K562 treated with DMSO at 1 percent for 4 hours (cell line): ENCODE measurements around the gene CYP21A2. TPM values are rescaled to one million over a fixed set of nuclear protein-coding genes. Genes with fewer than 3 reads are reported as not detected.

Experiments
- total RNA-seq: library from RNA; unstranded; fragments of 300-600 nt; gene quantifications from 2 replicates; pipeline ENCODE4 v1.2.3, GENCODE V29; 2022; ENCODE audit not compliant: insufficient read depth

CYP21A2 gene
- 0.98 and 1.1 TPM in 2 replicates for total RNA-seq

DNA sequence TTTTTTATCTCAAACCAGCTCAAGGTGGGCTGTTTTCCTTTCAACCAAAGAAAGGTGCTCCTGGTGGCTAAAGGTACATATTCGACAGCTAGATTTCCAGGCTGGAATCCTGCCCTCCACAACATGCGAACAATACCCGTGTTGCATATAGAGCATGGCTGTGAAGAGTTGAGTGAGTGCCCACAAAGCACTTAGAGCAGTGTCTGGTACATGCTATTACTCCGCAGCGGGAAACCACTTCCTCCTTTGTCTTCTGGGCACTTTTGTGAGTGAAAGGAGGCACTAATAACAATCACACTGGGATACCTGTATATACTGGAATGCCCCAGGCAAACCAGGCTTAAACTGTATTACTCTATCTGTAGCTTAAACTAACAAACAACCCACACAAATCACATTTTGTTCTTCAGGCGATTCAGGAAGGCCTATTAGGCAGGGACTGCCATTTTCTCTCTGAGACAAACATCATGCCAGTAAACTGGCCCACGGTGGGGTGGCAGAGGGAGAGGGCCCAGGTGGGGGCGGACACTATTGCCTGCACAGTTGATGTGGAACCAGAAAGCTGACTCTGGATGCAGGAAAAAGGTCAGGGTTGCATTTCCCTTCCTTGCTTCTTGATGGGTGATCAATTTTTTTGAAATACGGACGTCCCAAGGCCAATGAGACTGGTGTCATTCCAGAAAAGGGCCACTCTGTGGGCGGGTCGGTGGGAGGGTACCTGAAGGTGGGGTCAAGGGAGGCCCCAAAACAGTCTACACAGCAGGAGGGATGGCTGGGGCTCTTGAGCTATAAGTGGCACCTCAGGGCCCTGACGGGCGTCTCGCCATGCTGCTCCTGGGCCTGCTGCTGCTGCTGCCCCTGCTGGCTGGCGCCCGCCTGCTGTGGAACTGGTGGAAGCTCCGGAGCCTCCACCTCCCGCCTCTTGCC, at the start of gene CYP21A2:
CYP21A2 (plus strand) TSS at position 818 of the 927 bp plus-strand sequence; CDS start at position 826, 8 bp downstream.

DNA sequence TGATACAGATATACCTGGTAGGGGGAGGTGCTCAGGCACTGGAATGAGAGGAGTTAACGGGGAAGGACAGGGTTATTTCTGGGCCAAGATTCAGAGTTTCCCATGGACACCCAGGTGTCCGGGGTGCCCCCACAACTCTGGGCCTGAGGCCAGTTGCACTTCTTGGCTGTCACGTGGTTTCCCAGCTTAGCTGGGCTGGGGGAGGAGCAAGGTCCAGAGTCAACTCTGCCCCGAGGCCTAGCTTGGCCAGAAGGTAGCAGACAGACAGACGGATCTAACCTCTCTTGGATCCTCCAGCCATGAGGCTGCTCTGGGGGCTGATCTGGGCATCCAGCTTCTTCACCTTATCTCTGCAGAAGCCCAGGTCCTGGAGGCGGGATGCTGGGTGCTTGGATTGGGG, 23.7 kb upstream of the CYP21A2 start, which contains the start of gene C4B:
C4B (plus strand) TSS at position 249 of the 400 bp plus-strand sequence; CDS start at position 300, 51 bp downstream.

Other genes starting within 250 kb of the CYP21A2 start
- 147 and 165 TPM in 2 replicates for gene VARS1, start 242.7 kb upstream of the CYP21A2 start, total RNA-seq
- gene LSM2, start 231.4 kb upstream of the CYP21A2 start, total RNA-seq, result 139 and 155 TPM in 2 replicates
- gene HSPA1L, start 223.1 kb upstream of the CYP21A2 start, total RNA-seq, result 2.5 and 2.8 TPM in 2 replicates
- gene HSPA1A, start 222.9 kb upstream of the CYP21A2 start, total RNA-seq, result 641 and 912 TPM in 2 replicates
- gene HSPA1B, start 210.7 kb upstream of the CYP21A2 start, total RNA-seq, result 595 and 769 TPM in 2 replicates
- 232 TPM in 2 replicates for gene NEU1, start 175.6 kb upstream of the CYP21A2 start, total RNA-seq
- 12.7 and 13.4 TPM in 2 replicates for gene SLC44A4, start 159.4 kb upstream of the CYP21A2 start, total RNA-seq
- gene EHMT2, start 140.7 kb upstream of the CYP21A2 start, total RNA-seq, result 61.5 and 78.2 TPM in 2 replicates
- gene ZBTB12, start 136.3 kb upstream of the CYP21A2 start, total RNA-seq, result 6.4 and 10.3 TPM in 2 replicates
- 8.3 and 9.1 TPM in 2 replicates for gene C2, start 110.7 kb upstream of the CYP21A2 start, total RNA-seq
- 3.8 TPM in 1 of 2 replicates, not detected in the other for gene CFB, start 92.3 kb upstream of the CYP21A2 start, total RNA-seq
- gene NELFE, start 79.4 kb upstream of the CYP21A2 start, total RNA-seq, result 78.2 and 128 TPM in 2 replicates
- gene SKIC2, start 79.2 kb upstream of the CYP21A2 start, total RNA-seq, result 43.6 and 60.1 TPM in 2 replicates
- gene DXO, start 66.3 kb upstream of the CYP21A2 start, total RNA-seq, result 16.6 and 24.1 TPM in 2 replicates
- 4.3 and 10.0 TPM in 2 replicates for gene C4A, start 56.4 kb upstream of the CYP21A2 start, total RNA-seq
- 3.6 and 8.2 TPM in 2 replicates for gene C4B, start 23.6 kb upstream of the CYP21A2 start, total RNA-seq
- 22.0 and 35.7 TPM in 2 replicates for gene TNXB, start 70.9 kb downstream of the CYP21A2 start, total RNA-seq
- gene ATF6B, start 89.8 kb downstream of the CYP21A2 start, total RNA-seq, result 120 and 128 TPM in 2 replicates
- gene FKBPL, start 91.9 kb downstream of the CYP21A2 start, total RNA-seq, result 11.5 and 15.9 TPM in 2 replicates
- 2.9 and 6.5 TPM in 2 replicates for gene PRRT1, start 113.5 kb downstream of the CYP21A2 start, total RNA-seq
- gene PPT2, start 115.7 kb downstream of the CYP21A2 start, total RNA-seq, result 38.0 and 64.2 TPM in 2 replicates
- 8.0 and 27.8 TPM in 2 replicates for gene EGFL8, start 126.2 kb downstream of the CYP21A2 start, total RNA-seq
- 119 and 131 TPM in 2 replicates for gene AGPAT1, start 137.7 kb downstream of the CYP21A2 start, total RNA-seq
- gene RNF5, start 140.0 kb downstream of the CYP21A2 start, total RNA-seq, result 263 and 269 TPM in 2 replicates
- gene AGER, start 145.8 kb downstream of the CYP21A2 start, total RNA-seq, result 7.3 and 8.0 TPM in 2 replicates
- 58.1 and 74.9 TPM in 2 replicates for gene PBX2, start 151.8 kb downstream of the CYP21A2 start, total RNA-seq
- gene GPSM3, start 154.2 kb downstream of the CYP21A2 start, total RNA-seq, result 67.6 and 81.7 TPM in 2 replicates
- 2.3 TPM in 2 replicates for gene NOTCH4, start 185.7 kb downstream of the CYP21A2 start, total RNA-seq